ENCODE results near the gene ASGR2.

DNA sequence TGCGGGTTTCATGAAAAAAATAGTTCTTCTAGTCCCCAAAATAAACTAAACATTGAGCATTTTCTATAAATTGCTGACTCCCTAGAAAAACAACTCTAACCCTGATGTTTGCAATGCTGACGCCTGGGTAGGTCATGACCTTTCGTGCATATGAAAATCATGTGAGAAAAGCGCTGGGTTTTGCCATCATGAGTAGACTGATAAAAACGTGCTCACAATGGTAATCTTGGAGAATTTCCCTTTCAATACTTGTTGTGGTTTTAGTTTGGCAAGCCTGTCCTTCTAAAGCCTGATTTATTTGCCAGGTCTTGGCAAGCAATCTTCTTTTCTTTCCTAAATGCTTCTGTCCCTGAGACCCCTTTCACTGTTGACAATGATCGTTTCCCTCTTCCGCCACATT is 30.5 kb downstream of the ASGR2 start:
- TF ChIP-seq LEF1 (IDR thresholded peaks at IDR 0.05; ENCODE audit: borderline replicate concordance) = no peak
- TF ChIP-seq FOXA1 (IDR thresholded peaks at IDR 0.05) = no peak
- TF ChIP-seq TARDBP (IDR thresholded peaks at IDR 0.05) = no peak
- TF ChIP-seq SUZ12 (IDR thresholded peaks at IDR 0.05) = no peak
